Measurements from ENCODE around the gene PDPN. TPM values are rescaled to one million over a fixed set of nuclear protein-coding genes. Genes with fewer than 3 reads are reported as not detected.
A peak's percentile ranks its signal among the peaks of the same experiment; 100 is the strongest.

PDPN gene
- total and polyA plus RNA-seq, 2 donors: 5.4 to 11.8 TPM

DNA sequence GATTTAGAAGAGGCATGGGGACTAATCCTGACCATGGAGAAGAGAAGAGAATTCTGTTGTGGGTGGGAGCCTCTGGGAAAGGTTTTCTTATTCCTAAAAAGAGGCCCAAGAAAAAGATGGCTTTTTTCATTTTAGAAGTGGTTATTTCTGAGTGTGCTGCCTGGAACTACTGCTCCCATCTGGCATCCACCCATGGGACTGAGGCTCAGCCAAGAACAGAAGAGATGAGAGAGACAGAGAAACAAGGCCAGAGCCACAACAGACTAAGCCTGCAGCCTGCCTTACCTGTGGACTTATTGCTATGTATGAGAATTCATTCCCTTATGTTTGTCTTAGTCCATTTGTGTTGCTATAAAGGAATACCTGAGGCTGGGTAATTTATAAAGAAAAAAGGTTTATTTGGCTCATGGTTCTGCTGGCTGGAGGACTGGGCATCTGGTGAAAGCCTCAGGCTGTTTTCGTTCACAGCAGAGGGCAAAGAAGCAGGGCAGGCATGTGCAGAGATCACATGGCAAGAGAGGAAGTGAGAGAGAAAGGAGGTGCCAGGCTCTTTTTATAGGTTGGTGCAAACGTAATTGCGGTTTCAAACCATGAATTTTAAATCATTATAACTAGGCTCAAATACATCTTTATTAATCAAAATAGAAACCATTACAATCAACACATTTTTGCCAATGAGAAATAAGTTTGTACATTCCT is 58.8 kb downstream of the PDPN start:
- WGBS: 53% methylated on average over 3 of the region's 3 CpGs
- Histone ChIP-seq H3K27ac (ENCODE audit: low read depth in 1 of 2, low read length in 1 of 2) (no peak overlapping the region), H3K4me3 (ENCODE audit: low read length in 2 of 2) (no peak overlapping the region), H3K36me3 (ENCODE audit: control insufficient read depth in 2 of 2, insufficient read depth in 2 of 2, low read length in 1 of 2) (no peaks in the 10 kb centered on the region), H3K4me1 (ENCODE audit: control insufficient read depth in 2 of 2, insufficient read depth in 2 of 2, low read length in 2 of 2) (no peaks in the 10 kb centered on the region), H3K27me3 (ENCODE audit: control insufficient read depth in 2 of 2, insufficient read depth in 1 of 2, low read length in 1 of 2) (no peaks in the 10 kb centered on the region), H3K9me3 (ENCODE audit: control insufficient read depth in 2 of 2, insufficient read depth in 1 of 2, low read length in 1 of 2) (no peaks in the 10 kb centered on the region)
- no peak for DNase-seq (ENCODE audit: low read depth in 6 of 9, low spot score in 9 of 9)

DNA sequence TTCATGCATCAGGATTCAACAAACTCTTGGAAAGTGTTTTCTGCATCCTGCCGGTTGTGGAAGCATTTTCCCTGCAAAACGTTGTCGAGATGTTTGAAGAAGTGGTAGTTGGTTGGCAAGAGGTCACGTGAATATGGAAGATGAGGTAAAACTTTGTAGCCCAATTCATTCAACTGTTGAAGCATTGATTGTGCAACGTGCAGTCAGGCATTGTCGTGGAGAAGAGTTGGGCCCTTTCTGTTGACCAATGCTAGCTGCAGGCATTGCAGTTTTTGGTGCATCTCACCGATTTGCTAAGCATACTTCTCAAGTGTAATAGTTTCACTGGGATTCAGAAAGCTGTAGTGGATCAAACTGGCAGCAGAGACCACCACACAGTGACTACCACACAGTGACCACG is 59.4 kb downstream of the PDPN start:
- WGBS: 87% methylated on average over 8 of the region's 8 CpGs
- Histone ChIP-seq H3K4me1 (ENCODE audit: control insufficient read depth in 2 of 2, insufficient read depth in 2 of 2, low read length in 2 of 2) (no peaks in the 10 kb centered on the region), H3K27me3 (ENCODE audit: control insufficient read depth in 2 of 2, insufficient read depth in 1 of 2, low read length in 1 of 2) (no peaks in the 10 kb centered on the region), H3K4me3 (ENCODE audit: low read length in 2 of 2) (no peak overlapping the region), H3K27ac (ENCODE audit: low read depth in 1 of 2, low read length in 1 of 2) (no peak overlapping the region), H3K9me3 (ENCODE audit: control insufficient read depth in 2 of 2, insufficient read depth in 1 of 2, low read length in 1 of 2) (no peaks in the 10 kb centered on the region), H3K36me3 (ENCODE audit: control insufficient read depth in 2 of 2, insufficient read depth in 2 of 2, low read length in 1 of 2) (no peaks in the 10 kb centered on the region)
- DNase-seq (ENCODE audit: low read depth in 6 of 9, low spot score in 9 of 9): no peak

DNA sequence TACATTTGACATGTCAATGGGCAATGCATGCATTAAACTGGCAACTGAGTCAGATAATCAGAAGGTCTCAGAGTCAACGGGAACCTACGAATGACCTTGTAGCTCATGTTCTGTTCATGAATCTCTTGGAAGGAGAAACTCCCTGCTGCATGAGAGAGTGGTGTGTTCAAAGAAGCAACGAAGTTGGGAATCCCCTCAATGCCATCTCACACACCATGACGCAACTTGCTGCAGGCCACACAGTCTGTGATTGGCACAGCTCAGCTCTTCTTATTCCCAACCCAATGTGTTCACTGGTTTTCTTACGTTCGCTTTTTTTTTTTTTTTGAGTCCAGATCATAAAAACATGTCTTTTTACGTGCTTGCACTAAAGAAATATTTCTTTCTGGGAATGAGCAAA is 62.9 kb downstream of the PDPN start:
- Histone ChIP-seq H3K27ac (ENCODE audit: low read depth in 1 of 2, low read length in 1 of 2) (no peak overlapping the region), H3K9me3 (ENCODE audit: control insufficient read depth in 2 of 2, insufficient read depth in 1 of 2, low read length in 1 of 2) (no peaks in the 10 kb centered on the region), H3K4me3 (ENCODE audit: low read length in 2 of 2) (no peak overlapping the region), H3K36me3 (ENCODE audit: control insufficient read depth in 2 of 2, insufficient read depth in 2 of 2, low read length in 1 of 2) (no peaks in the 10 kb centered on the region), H3K4me1 (ENCODE audit: control insufficient read depth in 2 of 2, insufficient read depth in 2 of 2, low read length in 2 of 2) (no peaks in the 10 kb centered on the region), H3K27me3 (ENCODE audit: control insufficient read depth in 2 of 2, insufficient read depth in 1 of 2, low read length in 1 of 2) (no peaks in the 10 kb centered on the region)
- 95% methylated on average over 7 of the region's 7 CpGs for WGBS
- DNase-seq (ENCODE audit: low read depth in 6 of 9, low spot score in 9 of 9): no peak

DNA sequence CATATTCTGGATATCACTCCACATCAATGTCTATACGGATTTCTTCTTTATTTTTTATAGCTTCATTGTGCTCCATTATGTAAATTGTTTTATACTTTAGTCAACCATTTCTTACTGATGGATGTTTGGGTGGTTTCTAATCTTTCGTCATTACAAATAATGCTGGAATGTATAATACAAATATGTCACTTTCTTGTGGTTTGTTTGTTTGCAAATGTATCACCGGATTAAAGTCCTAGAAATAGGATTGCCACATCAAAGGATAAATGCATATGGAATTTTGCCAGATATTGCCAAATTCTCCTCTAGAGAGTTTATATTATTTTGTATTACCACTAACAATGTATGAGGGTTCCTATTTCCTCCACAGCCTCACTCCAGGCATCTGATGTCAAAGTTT is 67.6 kb downstream of the PDPN start:
- WGBS: 83% methylated on average over 3 of the region's 3 CpGs
- DNase-seq (ENCODE audit: low read depth in 6 of 9, low spot score in 9 of 9): no peak

DNA sequence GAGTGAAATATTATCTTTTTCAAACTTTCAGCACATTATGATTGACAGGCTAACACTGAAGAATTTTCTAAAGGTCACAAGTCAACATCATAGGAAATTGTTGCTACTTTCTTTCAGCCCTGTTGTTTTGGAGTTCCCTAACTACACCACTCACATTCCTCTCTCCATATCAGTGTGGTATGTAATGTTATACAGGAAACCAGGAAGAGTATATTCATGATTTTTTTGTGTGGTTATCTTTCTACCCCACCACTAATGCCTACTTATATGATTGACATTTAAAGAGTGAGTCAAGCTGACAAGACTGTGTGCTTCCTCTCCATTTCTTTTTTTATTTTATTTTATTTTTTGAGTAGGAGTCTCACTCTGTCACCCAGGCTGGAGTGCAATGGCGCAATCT is 68.6 kb downstream of the PDPN start:
- DNase-seq (ENCODE audit: low read depth in 6 of 9, low spot score in 9 of 9): no peak
- no peaks in the 10 kb centered on the region for H3K9me3 ChIP-seq (ENCODE audit: control insufficient read depth in 2 of 2, insufficient read depth in 1 of 2, low read length in 1 of 2)
- H3K36me3 ChIP-seq (ENCODE audit: control insufficient read depth in 2 of 2, insufficient read depth in 2 of 2, low read length in 1 of 2): no peaks in the 10 kb centered on the region
- no peaks in the 10 kb centered on the region for H3K4me1 ChIP-seq (ENCODE audit: control insufficient read depth in 2 of 2, insufficient read depth in 2 of 2, low read length in 2 of 2)
- H3K27ac ChIP-seq (ENCODE audit: low read depth in 1 of 2, low read length in 1 of 2): no peak overlapping the region
- no peaks in the 10 kb centered on the region for H3K27me3 ChIP-seq (ENCODE audit: control insufficient read depth in 2 of 2, insufficient read depth in 1 of 2, low read length in 1 of 2)
- H3K4me3 ChIP-seq (ENCODE audit: low read length in 2 of 2): no peak overlapping the region
- WGBS: 93% methylated on average over 1 of the region's 1 CpG

More for the DNA sequence above, 67.6 kb downstream of the PDPN start:
- H3K4me1 ChIP-seq (ENCODE audit: control insufficient read depth in 2 of 2, insufficient read depth in 2 of 2, low read length in 2 of 2): no peaks in the 10 kb centered on the region
- H3K9me3 ChIP-seq (ENCODE audit: control insufficient read depth in 2 of 2, insufficient read depth in 1 of 2, low read length in 1 of 2): no peaks in the 10 kb centered on the region
- no peaks in the 10 kb centered on the region for H3K27me3 ChIP-seq (ENCODE audit: control insufficient read depth in 2 of 2, insufficient read depth in 1 of 2, low read length in 1 of 2)
- H3K36me3 ChIP-seq (ENCODE audit: control insufficient read depth in 2 of 2, insufficient read depth in 2 of 2, low read length in 1 of 2): no peaks in the 10 kb centered on the region
- no peak overlapping the region for H3K4me3 ChIP-seq (ENCODE audit: low read length in 2 of 2)
- H3K27ac ChIP-seq (ENCODE audit: low read depth in 1 of 2, low read length in 1 of 2): no peak overlapping the region

DNA sequence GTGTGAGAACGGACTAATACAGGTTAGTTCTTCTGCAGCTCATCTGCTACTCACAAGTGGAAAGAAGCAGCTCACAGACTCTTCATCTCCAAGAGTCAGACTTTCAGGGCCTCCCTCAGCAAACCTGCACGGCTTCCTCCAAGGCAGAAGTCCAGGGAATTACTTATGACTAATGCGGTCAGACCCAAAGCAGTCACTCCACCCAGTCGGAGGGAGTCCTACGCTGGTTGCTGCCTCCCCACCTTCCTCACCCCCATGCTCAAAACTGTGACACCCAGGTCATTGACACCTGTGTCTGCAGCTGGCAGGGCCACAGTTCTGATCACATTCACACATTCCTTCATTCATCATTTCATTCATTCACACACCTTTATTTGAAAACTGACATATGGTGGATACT is 77.9 kb downstream of the PDPN start:
- WGBS: 86% methylated on average over 5 of the region's 5 CpGs

DNA sequence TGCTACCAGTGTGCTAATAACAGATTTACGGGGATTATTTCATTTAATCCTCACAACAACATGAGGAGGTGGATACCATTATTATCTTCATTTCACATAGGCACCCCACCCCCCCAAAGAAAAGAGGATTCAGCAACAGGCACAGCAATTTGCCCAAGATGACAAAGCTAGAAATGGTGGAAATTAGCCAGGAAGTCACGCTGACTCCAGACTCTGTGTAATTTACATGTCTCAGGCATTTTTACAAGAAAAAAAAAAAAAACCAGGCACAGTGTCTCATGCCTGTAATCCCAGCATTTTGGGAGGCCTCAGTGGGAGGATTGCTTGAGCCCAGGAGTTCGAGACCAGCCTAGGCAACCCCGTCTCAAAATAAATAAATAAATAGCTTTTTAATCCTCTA is 78.9 kb downstream of the PDPN start:
- Histone ChIP-seq H3K4me1 (ENCODE audit: control insufficient read depth in 2 of 2, insufficient read depth in 2 of 2, low read length in 2 of 2) (no peaks in the 10 kb centered on the region), H3K36me3 (ENCODE audit: control insufficient read depth in 2 of 2, insufficient read depth in 2 of 2, low read length in 1 of 2) (no peaks in the 10 kb centered on the region), H3K27ac (ENCODE audit: low read depth in 1 of 2, low read length in 1 of 2) (no peak overlapping the region), H3K4me3 (ENCODE audit: low read length in 2 of 2) (no peak overlapping the region), H3K27me3 (ENCODE audit: control insufficient read depth in 2 of 2, insufficient read depth in 1 of 2, low read length in 1 of 2) (no peaks in the 10 kb centered on the region), H3K9me3 (ENCODE audit: control insufficient read depth in 2 of 2, insufficient read depth in 1 of 2, low read length in 1 of 2) (no peaks in the 10 kb centered on the region)
- 61% methylated on average over 4 of the region's 4 CpGs for WGBS
- DNase-seq (ENCODE audit: low read depth in 6 of 9, low spot score in 9 of 9): no peak

More for the DNA sequence above, 77.9 kb downstream of the PDPN start:
- H3K27me3 ChIP-seq (ENCODE audit: control insufficient read depth in 2 of 2, insufficient read depth in 1 of 2, low read length in 1 of 2): no peaks in the 10 kb centered on the region
- H3K27ac ChIP-seq (ENCODE audit: low read depth in 1 of 2, low read length in 1 of 2): no peak overlapping the region
- no peak overlapping the region for H3K4me3 ChIP-seq (ENCODE audit: low read length in 2 of 2)
- no peaks in the 10 kb centered on the region for H3K36me3 ChIP-seq (ENCODE audit: control insufficient read depth in 2 of 2, insufficient read depth in 2 of 2, low read length in 1 of 2)
- no peaks in the 10 kb centered on the region for H3K9me3 ChIP-seq (ENCODE audit: control insufficient read depth in 2 of 2, insufficient read depth in 1 of 2, low read length in 1 of 2)
- no peak for DNase-seq (ENCODE audit: low read depth in 6 of 9, low spot score in 9 of 9)
- no peaks in the 10 kb centered on the region for H3K4me1 ChIP-seq (ENCODE audit: control insufficient read depth in 2 of 2, insufficient read depth in 2 of 2, low read length in 2 of 2)

DNA sequence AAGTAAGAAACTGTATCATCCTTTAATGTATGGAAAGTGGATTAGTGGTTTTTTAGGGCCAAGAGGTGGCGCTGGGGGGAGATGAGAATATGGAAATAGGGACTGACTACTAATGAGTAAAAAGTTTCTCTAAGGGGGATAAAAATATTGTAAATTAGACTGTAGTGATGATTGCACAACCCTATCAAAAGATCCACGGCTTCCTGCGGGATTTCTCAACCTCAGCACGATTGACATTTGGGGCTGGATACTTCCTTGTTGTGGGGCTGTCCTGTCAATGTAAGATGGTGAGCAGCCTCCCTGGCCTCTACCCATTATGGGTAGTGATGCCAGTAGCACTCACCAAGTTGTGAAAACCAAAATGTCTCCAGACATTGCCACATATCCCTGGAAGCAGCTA is 80.3 kb downstream of the PDPN start:
- Histone ChIP-seq H3K4me1 (ENCODE audit: control insufficient read depth in 2 of 2, insufficient read depth in 2 of 2, low read length in 2 of 2) (no peaks in the 10 kb centered on the region), H3K4me3 (ENCODE audit: low read length in 2 of 2) (no peak overlapping the region), H3K27me3 (ENCODE audit: control insufficient read depth in 2 of 2, insufficient read depth in 1 of 2, low read length in 1 of 2) (no peaks in the 10 kb centered on the region), H3K9me3 (ENCODE audit: control insufficient read depth in 2 of 2, insufficient read depth in 1 of 2, low read length in 1 of 2) (no peaks in the 10 kb centered on the region), H3K27ac (ENCODE audit: low read depth in 1 of 2, low read length in 1 of 2) (peak overlapping the region in 1 of 2 donors; percentile 31), H3K36me3 (ENCODE audit: control insufficient read depth in 2 of 2, insufficient read depth in 2 of 2, low read length in 1 of 2) (no peaks in the 10 kb centered on the region)
- DNase-seq (ENCODE audit: low read depth in 6 of 9, low spot score in 9 of 9): no peak
- WGBS: 78% methylated on average over 4 of the region's 4 CpGs

DNA sequence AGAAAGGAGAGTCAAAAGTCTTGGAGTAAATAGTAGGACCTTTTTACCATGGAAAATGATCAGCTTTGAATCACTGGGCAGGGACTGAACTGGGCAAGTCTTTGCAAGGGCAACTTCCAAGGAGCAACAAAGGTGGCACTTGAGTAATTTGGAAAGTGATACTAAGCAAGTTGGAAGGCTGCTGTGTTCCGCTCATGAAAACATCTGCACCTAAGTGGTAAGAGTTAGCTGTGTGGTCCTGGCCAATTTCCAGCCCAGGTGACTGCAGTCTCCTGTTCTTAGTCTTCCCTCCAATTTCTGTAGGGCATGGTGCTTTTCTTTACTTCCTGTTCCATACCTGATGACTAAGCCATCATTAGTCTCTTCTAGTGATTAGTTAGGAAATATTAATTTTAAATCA is 80.8 kb downstream of the PDPN start:
- H3K27ac ChIP-seq (ENCODE audit: low read depth in 1 of 2, low read length in 1 of 2): no peak overlapping the region
- 89% methylated on average over 1 of the region's 1 CpG for WGBS
- peak in 1 of 9 donors; percentile 15 for DNase-seq (ENCODE audit: low read depth in 6 of 9, low spot score in 9 of 9)
- H3K27me3 ChIP-seq (ENCODE audit: control insufficient read depth in 2 of 2, insufficient read depth in 1 of 2, low read length in 1 of 2): no peaks in the 10 kb centered on the region
- H3K4me3 ChIP-seq (ENCODE audit: low read length in 2 of 2): no peak overlapping the region
- no peaks in the 10 kb centered on the region for H3K9me3 ChIP-seq (ENCODE audit: control insufficient read depth in 2 of 2, insufficient read depth in 1 of 2, low read length in 1 of 2)
- H3K36me3 ChIP-seq (ENCODE audit: control insufficient read depth in 2 of 2, insufficient read depth in 2 of 2, low read length in 1 of 2): no peaks in the 10 kb centered on the region
- H3K4me1 ChIP-seq (ENCODE audit: control insufficient read depth in 2 of 2, insufficient read depth in 2 of 2, low read length in 2 of 2): no peaks in the 10 kb centered on the region
